Ishikawa (cell line): Measurements from ENCODE around the gene TMCC1.
A peak's percentile ranks its signal among the peaks of the same experiment; 100 is the strongest.

Experiments
- CEBPB ChIP-seq: IDR thresholded peaks from 2 replicates; pipeline ENCODE4 v1.6.1; 2012
- CREB1 ChIP-seq: IDR thresholded peaks from 2 replicates; pipeline ENCODE4 v1.6.1; 2012; ENCODE audit warnings: low read depth
- EGR1 ChIP-seq: IDR thresholded peaks from 2 replicates; pipeline ENCODE4 v1.6.1; 2012
- EP300 ChIP-seq: IDR thresholded peaks from 2 replicates; pipeline ENCODE4 v1.6.1; 2012; ENCODE audit warnings: borderline replicate concordance
- FOXM1 ChIP-seq: IDR thresholded peaks from 2 replicates; pipeline ENCODE4 v1.6.1; 2012; ENCODE audit warnings: low read depth, borderline replicate concordance
- MAX ChIP-seq: IDR thresholded peaks from 2 replicates; pipeline ENCODE4 v1.6.1; 2012
- NFIC ChIP-seq: IDR thresholded peaks from 2 replicates; pipeline ENCODE4 v1.6.1; 2012
- RAD21 ChIP-seq: IDR thresholded peaks from 2 replicates; pipeline ENCODE4 v1.6.1; 2012; ENCODE audit warnings: low read depth
- TAF1 ChIP-seq: IDR thresholded peaks from 2 replicates; pipeline ENCODE4 v1.6.1; 2012; ENCODE audit warnings: low read depth, mild to moderate bottlenecking
- TCF12 ChIP-seq: IDR thresholded peaks from 2 replicates; pipeline ENCODE4 v1.6.1; 2012; ENCODE audit warnings: low read depth
- TEAD4 ChIP-seq: IDR thresholded peaks from 2 replicates; pipeline ENCODE4 v1.6.1; 2012
- YY1 ChIP-seq: IDR thresholded peaks from 2 replicates; pipeline ENCODE4 v1.6.1; 2012; ENCODE audit warnings: low read depth
- ZBTB7A ChIP-seq: IDR thresholded peaks from 2 replicates; pipeline ENCODE4 v1.6.1; 2012; ENCODE audit warnings: low read depth
- TF ChIP-seq, protein P1 (sequence below): IDR thresholded peaks from 2 replicates; pipeline ENCODE4 v1.6.1; 2012; ENCODE audit warnings: low read depth, mild to moderate bottlenecking
- TF ChIP-seq, protein P2 (sequence below): IDR thresholded peaks from 2 replicates; pipeline ENCODE4 v1.6.1; 2012

Gene TMCC1

GRCh38 chr3:129793319-129793718 lies 100.2 kb downstream of the TMCC1 start:
- TF ChIP-seq NFIC (0 out of 2 replicates have a peak, but pooled peaks have one; percentile 33), TEAD4 (peak; percentile 28; the same call in 1 of the 2 replicates), CREB1 (no peak), TCF12 (peak; percentile 79), EP300 (peak; percentile 83), CEBPB (peak; percentile 65; the same call in 1 of the 2 replicates), EGR1 (no peak), RAD21 (no peak), FOXM1 (peak; percentile 79; the same call in 1 of the 2 replicates), TAF1 (no peak)

DNA sequence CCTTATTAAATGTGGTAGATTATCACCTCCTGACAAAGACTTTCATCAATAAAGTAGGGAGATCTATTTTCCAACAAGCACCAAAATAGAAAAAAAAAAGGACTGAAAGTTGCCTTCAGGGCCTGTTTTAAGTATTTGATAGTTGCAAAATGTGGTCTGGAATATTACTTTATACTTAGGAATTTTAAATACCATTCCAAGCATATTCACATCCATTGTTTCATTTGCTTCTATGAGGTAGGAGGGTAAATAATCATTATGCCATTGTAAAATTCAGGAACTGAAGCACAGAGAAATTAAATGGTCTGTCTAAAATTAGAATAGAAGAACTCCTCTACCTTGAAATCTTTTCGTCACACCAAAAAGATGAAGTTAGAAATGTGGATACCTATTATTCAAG lies 110.0 kb downstream of the TMCC1 start:
- TF ChIP-seq TAF1 = no peak
- TF ChIP-seq ZBTB7A = no peak
- TF ChIP-seq FOXM1 = peak; percentile 67; the same call in 1 of the 2 replicates
- TF ChIP-seq YY1 = no peak
- TF ChIP-seq RAD21 = no peak
- peak; percentile 53; the same call in 1 of the 2 replicates for TF ChIP-seq EP300
- peak; percentile 89 for TF ChIP-seq TEAD4
- no peak for TF ChIP-seq CREB1
- TF ChIP-seq CEBPB = 0 out of 2 replicates have a peak, but pooled peaks have one; percentile 32
- TF ChIP-seq, protein P1, sequence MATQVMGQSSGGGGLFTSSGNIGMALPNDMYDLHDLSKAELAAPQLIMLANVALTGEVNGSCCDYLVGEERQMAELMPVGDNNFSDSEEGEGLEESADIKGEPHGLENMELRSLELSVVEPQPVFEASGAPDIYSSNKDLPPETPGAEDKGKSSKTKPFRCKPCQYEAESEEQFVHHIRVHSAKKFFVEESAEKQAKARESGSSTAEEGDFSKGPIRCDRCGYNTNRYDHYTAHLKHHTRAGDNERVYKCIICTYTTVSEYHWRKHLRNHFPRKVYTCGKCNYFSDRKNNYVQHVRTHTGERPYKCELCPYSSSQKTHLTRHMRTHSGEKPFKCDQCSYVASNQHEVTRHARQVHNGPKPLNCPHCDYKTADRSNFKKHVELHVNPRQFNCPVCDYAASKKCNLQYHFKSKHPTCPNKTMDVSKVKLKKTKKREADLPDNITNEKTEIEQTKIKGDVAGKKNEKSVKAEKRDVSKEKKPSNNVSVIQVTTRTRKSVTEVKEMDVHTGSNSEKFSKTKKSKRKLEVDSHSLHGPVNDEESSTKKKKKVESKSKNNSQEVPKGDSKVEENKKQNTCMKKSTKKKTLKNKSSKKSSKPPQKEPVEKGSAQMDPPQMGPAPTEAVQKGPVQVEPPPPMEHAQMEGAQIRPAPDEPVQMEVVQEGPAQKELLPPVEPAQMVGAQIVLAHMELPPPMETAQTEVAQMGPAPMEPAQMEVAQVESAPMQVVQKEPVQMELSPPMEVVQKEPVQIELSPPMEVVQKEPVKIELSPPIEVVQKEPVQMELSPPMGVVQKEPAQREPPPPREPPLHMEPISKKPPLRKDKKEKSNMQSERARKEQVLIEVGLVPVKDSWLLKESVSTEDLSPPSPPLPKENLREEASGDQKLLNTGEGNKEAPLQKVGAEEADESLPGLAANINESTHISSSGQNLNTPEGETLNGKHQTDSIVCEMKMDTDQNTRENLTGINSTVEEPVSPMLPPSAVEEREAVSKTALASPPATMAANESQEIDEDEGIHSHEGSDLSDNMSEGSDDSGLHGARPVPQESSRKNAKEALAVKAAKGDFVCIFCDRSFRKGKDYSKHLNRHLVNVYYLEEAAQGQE = no peak
- TF ChIP-seq MAX = no peak
- no peak for TF ChIP-seq EGR1
- peak; percentile 22; the same call in 1 of the 2 replicates for TF ChIP-seq NFIC
- TF ChIP-seq TCF12 = no peak
- TF ChIP-seq, protein P2, sequence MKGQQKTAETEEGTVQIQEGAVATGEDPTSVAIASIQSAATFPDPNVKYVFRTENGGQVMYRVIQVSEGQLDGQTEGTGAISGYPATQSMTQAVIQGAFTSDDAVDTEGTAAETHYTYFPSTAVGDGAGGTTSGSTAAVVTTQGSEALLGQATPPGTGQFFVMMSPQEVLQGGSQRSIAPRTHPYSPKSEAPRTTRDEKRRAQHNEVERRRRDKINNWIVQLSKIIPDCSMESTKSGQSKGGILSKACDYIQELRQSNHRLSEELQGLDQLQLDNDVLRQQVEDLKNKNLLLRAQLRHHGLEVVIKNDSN = no peak

- no peak for TF ChIP-seq CEBPB
- no peak for TF ChIP-seq EGR1
- no peak for TF ChIP-seq MAX
- TF ChIP-seq FOXM1 = no peak
These were observed 114.6 kb downstream of the TMCC1 start for GRCh38 chr3:129778871-129779270.

DNA sequence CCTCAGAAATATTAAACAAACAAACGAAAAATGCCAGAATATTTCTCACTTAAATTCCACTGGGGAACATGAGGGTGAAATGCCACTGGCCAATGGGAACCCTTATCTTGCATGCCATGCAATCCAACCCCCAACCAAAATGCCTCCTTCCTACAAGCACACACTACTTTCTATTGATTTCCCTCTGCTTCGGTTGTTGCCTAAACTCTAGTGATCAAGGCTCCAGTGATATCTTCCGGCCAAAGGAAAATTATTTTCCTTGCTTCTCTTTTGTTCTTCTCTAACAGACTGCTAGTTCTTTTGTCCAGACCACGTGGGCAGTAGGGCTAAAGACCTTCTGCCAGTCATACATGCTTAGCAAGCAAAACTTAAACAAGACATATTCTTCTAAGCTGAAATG lies 115.7 kb downstream of the TMCC1 start:
- TF ChIP-seq EGR1 = no peak
- no peak for TF ChIP-seq RAD21
- TF ChIP-seq, protein P2 = no peak
- TF ChIP-seq TEAD4 = no peak
- no peak for TF ChIP-seq NFIC
- TF ChIP-seq YY1 = no peak
- TF ChIP-seq ZBTB7A = no peak
- TF ChIP-seq FOXM1 = no peak
- TF ChIP-seq TAF1 = no peak
- no peak for TF ChIP-seq CEBPB
- no peak for TF ChIP-seq TCF12
- TF ChIP-seq, protein P1 = no peak
- TF ChIP-seq EP300 = no peak
- TF ChIP-seq MAX = no peak

DNA sequence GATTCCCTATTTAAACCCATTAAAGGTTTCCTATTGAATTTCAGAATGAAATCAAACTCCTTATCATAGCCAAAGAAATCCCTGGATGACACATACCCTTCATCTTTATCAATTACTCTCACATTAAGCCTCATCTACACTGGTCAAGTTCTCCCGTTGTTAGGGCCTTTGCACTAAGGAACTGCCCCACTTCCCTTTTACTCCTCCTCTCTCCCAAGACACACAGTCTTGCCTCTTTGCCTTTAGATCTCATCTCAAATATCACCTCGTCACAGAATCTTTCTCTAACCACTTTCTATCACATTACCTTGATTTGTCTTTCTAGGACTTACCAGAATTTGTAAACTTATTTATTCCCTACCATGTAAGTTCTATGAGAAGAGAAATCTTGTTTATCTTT lies 117.6 kb downstream of the TMCC1 start:
- TF ChIP-seq, protein P1 = no peak
- TF ChIP-seq FOXM1 = no peak
- TF ChIP-seq, protein P2 = no peak
- no peak for TF ChIP-seq NFIC
- no peak for TF ChIP-seq TEAD4
- no peak for TF ChIP-seq MAX
- no peak for TF ChIP-seq EGR1
- TF ChIP-seq TCF12 = no peak
